Measurements from ENCODE around the gene C13orf46.

The C13orf46 gene

GRCh38 chr13:113956571-113956970 lies 17.3 kb downstream of the C13orf46 start:
- no peak for DNase-seq

- no peak for DNase-seq
Observed at GRCh38 chr13:113955691-113956090, 18.2 kb downstream of the C13orf46 start.

GRCh38 chr13:113955235-113955634 lies 18.6 kb downstream of the C13orf46 start:
- no peak for DNase-seq

- no peak for DNase-seq
Observed at GRCh38 chr13:113954046-113954835, 19.6 kb downstream of the C13orf46 start.

- DNase-seq: no peak
Observed at GRCh38 chr13:113953561-113953960, 20.3 kb downstream of the C13orf46 start.

- DNase-seq: no peak
Observed at GRCh38 chr13:113952983-113953520, 20.8 kb downstream of the C13orf46 start.

- no peak for DNase-seq
Observed at GRCh38 chr13:113952151-113952982, 21.5 kb downstream of the C13orf46 start.

- peak in 54 of 58 donors; percentile 14 to 84 (median 64) for DNase-seq
Observed at GRCh38 chr13:113951246-113951999, 22.5 kb downstream of the C13orf46 start.

GRCh38 chr13:113950451-113951245 lies 23.2 kb downstream of the C13orf46 start:
- no peak for DNase-seq

- no peak for DNase-seq
Observed at GRCh38 chr13:113949546-113949945, 24.3 kb downstream of the C13orf46 start.

- DNase-seq: no peak
Observed at GRCh38 chr13:113948034-113948742, 25.7 kb downstream of the C13orf46 start.

- peak in 47 of 58 donors; percentile 4 to 66 (median 30) for DNase-seq
Observed at GRCh38 chr13:113947311-113948033, 26.4 kb downstream of the C13orf46 start.

- DNase-seq: no peak
Observed at GRCh38 chr13:113946409-113947181, 27.3 kb downstream of the C13orf46 start.

- DNase-seq: no peak
Observed at GRCh38 chr13:113945857-113946408, 27.9 kb downstream of the C13orf46 start.

- DNase-seq: peak in 1 of 58 donors; percentile 22
Observed at GRCh38 chr13:113943821-113944565, 29.9 kb downstream of the C13orf46 start.

GRCh38 chr13:113942591-113943103 lies 31.2 kb downstream of the C13orf46 start:
- DNase-seq: no peak
